Ureter (tissue), 1 donor: ENCODE results near the gene CHCHD1. TPM values are rescaled to one million over a fixed set of nuclear protein-coding genes. Genes with fewer than 3 reads are reported as not detected.
"Not testable (repeated sequence)": the region's sequence is repeated elsewhere in the genome, so short reads cannot be mapped to it uniquely, and the experiment has no call there.

Experiments
- DNase-seq: peaks from one replicate; pipeline ENCODE4 v3.0.0-alpha.2; 2020; ENCODE audit warnings: low spot score
- total RNA-seq: library from RNA; stranded (reverse); gene quantifications from one replicate; pipeline ENCODE4 v1.2.4, GENCODE V29; 2023
- donor health status: DM: yes; HTN: yes; CAD: no.

Gene CHCHD1
- total RNA-seq, 1 donor from 2014 or later, result 14.9 TPM

GRCh38 chr10:73791871-73792400 is 10.1 kb downstream of the CHCHD1 start:
- no peak for DNase-seq

- no peak for DNase-seq
These were observed 11.6 kb downstream of the CHCHD1 start for GRCh38 chr10:73793456-73793855.

DNA sequence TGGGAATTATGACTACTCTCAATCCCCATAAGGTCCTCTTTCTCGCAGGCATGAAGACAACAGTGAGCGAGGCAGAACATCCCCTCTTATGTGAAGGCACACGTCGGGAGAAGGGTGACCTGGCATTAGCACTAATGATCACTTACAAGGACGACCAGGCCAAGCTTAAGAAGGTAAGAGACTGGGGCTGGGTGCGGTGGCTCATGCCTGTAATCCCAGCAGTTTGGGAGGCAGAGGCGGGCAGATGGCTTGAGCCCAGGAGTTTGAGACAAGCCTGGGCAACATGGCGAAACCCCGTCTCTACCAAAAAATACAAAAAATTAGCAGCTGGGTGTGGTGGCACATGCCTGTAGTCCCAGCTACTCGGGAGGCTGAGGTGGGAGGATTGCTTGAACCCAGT is 13.6 kb downstream of the CHCHD1 start:
- not testable (repeated sequence) for DNase-seq

DNA sequence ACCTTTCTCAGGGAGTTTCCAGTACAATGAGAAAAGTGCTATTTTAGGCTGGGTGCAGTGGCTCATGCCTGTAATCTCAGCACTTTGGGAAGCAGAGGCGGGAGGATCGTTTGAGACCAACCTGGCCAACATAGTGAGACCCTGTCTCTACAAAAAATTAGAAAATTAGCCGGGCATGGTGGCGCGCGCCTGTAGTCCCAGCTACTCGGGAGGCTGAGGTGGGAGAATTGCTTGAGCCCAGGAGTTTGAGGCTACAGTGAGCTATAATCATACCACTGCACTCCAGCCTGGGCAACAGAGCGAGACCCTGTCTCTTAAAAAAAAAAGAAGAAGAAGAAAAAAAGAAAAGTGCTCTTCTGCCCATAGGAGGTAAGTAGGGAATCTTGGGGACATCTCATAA is 14.2 kb downstream of the CHCHD1 start:
- not testable (repeated sequence) for DNase-seq

DNA sequence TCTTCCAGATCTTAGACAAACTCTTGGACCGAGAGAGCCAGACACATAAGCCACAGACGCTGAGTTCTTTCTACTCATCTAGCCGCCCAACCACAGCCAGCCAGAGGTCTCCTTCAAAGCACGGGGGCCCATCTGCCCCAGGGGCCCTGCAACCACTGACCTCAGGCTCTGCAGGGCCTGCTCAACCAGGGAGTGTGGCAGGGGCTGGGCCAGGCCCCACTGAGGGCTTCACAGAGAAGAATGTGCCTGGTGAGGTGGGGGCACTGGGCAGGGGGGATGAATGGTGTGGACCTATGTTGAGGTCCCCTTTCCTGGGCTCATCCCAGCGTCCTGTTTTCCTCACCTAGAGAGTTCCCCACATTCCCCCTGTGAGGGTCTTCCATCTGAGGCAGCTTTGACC is 14.9 kb downstream of the CHCHD1 start:
- DNase-seq, result no peak

- no peak for DNase-seq
These were observed 15.6 kb downstream of the CHCHD1 start for GRCh38 chr10:73797324-73798025.

GRCh38 chr10:73798087-73798486 is 16.2 kb downstream of the CHCHD1 start:
- DNase-seq, result no peak

DNA sequence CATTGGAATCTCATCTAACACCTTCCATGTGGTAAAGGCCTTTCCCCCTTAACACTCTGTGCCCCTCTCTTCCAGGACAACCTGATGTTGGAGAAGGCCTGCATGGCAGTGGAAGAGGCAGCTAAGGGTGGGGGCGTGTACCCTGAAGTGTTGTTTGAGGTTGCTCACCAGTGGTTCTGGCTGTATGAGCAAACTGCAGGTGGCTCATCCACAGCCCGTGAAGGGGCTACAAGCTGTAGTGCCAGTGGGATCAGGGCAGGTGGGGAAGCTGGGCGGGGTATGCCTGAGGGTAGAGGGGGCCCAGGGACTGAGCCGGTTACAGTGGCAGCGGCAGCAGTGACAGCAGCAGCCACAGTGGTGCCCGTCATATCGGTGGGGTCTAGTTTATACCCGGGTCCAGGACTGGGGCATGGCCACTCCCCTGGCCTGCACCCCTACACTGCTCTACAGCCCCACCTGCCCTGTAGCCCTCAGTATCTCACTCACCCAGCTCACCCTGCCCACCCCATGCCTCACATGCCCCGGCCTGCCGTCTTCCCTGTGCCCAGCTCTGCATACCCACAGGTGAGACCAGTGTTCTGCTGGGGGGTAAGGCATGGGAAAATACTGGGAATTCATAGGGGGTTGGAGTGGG is 17.2 kb downstream of the CHCHD1 start:
- no peak for DNase-seq

DNA sequence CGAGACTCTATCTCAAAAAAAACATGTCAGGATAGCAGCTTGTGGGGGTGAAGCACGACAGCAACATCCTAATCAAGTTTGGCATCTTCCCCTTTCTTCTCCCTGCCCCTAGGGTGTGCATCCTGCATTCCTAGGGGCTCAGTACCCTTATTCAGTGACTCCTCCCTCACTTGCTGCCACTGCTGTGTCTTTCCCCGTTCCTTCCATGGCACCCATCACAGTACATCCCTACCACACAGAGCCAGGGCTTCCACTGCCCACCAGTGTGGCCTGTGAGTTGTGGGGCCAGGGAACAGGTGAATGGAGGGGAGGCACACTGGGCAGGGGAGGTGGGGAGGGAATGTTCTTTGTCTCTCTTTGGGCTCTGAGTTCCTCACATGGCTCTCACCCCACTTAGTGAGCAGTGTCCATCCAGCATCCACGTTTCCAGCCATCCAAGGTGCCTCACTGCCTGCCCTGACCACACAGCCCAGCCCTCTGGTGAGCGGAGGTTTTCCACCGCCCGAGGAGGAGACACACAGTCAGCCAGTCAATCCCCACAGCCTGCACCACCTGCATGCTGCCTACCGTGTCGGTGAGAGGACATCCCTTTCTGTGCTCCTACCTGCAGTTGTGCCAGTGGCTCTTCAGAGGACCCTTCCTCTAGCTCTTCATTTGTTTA is 18.2 kb downstream of the CHCHD1 start:
- DNase-seq, result no peak

DNA sequence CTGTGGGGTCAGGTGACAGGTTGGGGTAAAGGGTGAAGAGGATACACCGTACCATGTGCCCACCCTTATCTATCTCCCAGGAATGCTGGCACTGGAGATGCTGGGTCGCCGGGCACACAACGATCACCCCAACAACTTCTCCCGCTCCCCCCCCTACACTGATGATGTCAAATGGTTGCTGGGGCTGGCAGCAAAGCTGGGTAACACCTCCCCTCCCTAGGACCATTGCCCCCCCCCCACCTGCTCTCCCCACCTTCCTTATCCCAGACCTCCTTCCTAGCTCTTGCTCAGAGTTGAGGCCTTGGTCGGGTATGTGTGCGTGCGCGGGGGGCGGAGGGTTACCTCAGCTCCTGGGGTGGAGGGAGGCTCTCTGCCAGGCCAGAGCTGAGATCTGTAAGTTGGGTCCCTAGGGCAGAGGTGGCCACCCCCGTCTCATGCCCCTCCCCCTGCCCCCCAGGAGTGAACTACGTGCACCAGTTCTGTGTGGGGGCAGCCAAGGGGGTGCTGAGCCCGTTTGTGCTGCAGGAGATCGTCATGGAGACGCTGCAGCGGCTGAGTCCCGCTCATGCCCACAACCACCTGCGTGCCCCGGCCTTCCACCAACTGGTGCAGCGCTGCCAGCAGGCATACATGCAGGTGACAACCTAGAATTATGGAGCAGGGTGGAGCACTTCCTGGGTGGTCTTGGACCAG is 18.9 kb downstream of the CHCHD1 start:
- DNase-seq, result no peak

DNA sequence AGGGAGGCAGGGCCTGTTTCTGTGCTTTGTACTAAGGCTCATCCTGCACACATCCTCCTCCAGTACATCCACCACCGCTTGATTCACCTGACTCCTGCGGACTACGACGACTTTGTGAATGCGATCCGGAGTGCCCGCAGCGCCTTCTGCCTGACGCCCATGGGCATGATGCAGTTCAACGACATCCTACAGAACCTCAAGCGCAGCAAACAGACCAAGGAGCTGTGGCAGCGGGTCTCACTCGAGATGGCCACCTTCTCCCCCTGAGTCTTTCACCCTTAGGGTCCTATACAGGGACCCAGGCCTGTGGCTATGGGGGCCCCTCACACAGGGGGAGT is 19.4 kb downstream of the CHCHD1 start:
- no peak for DNase-seq

DNA sequence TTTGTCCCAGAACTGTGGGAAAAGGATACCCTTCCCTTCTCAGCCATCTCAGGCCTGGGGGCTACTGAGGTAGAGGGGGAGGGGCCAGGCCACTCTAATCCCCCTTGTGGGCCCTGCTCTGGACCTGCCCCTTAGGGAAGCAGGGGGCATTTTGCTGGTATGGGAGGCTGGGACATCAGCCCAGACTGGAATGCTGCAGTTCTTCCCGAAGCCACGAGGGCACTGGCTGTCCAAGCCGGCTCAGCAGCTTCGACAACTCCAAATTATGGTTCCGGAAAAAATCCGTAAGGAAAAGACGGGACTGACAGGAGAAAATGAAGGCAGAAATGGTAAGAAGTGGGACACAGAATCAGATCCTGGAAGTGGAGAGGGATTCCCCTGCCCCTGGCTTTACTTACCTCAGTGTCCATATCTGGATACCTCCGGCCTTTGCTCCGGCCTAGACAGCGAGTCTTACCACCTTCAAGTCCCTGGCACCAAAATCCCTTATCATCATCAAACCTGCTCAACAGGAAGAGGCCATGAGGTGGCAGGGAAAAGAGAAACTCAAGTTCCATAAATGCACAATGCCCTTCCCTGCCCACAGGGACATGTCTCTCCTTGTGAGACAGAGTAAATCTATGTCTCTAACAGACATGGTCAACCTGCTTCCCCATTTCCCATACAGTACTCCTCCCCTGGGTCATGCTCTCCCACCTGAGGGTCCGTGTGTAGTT is 20.6 kb downstream of the CHCHD1 start:
- DNase-seq, result no peak

- DNase-seq, result no peak
These were observed 21.9 kb downstream of the CHCHD1 start for GRCh38 chr10:73803680-73804286.

DNA sequence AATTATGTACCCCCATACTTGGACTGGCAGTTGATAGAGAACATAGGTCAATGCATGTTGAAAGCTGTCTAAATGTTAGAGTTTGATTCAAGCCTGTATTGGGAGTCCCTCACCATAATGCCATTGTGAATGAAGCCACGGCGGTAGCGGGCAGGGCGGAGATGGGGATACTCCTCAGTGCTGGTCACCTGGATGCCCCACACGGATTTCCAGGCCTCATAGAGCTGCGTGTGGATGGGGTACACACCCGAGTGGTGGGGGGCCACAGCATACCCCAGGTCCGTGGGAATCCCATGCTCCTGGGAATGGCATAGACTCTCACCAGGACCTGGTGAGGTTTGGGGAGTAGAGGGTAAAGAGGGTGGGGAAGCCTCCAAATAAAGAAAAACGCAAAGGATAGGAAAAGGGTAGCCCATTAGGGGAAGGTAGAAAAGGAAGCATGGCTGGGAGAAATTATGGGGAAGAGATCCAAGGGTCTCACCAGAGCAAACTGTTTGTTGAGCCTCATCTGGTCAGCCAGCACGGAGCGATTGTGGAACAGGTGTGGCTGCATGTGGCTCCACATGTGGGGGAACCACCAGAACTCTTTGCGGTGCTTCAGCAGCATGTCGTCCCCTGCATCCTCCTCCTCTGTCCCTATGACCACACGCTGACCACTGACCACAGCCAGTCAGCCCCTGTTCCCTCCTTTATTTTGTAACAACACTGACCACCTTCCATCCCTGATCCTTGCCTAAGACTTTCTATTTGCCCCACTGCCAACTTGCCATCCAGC is 24.5 kb downstream of the CHCHD1 start:
- DNase-seq, result no peak

GRCh38 chr10:73807471-73807870 is 25.6 kb downstream of the CHCHD1 start:
- no peak for DNase-seq

- no peak for DNase-seq
These were observed 26.4 kb downstream of the CHCHD1 start for GRCh38 chr10:73808021-73808815.

DNA sequence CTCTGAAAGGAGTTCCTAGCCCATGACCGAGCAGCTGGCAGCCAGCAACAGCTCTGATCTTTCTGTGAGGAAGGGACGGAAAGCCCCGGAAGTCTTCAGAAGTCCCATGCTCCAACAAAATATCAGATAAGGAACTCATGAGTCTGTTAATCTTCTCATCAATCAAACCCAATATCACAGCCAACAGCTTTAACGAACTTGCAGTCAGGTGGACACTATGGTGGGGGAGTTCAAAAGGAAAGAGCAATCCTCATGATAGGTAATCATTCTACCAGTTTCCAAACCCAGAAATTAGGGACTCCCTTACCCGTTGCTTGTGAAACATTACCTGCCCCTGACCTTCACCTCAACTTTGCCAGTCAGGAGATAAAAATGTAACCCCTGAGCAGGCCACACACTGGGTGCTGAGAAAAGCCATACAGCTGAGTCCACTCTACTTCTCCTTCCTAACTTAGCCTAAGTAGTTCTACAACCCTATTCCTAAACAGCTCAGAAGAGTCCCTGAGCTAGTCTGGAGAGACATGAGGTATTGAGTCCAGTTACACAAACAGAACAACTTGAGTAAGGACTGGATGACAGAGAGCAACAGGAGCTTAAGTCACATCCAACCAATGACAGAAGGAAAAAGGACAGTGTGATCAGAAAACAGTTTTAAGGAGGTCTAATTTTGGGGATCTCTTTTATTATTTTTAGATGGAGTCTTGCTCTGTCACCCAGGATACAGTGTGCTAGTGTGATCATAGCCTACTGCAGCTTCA is 27.4 kb downstream of the CHCHD1 start:
- no peak for DNase-seq

DNA sequence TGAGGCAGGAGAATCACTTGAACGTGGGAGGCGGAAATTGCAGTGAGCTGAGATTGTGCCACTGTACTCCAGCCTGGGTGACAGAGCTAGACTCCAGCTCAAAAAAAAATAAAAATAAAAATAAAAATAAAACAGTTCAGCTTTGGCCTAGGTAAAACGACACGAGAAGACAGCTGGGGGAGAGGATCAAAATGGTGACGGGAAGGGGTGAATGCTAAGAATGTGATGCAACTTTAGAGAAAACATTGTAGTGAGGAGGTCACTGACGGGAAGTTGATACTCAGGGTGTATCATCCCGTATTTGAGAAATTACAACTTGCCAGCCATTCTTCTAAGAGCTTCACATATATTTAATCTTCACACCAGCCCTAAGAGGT is 28.5 kb downstream of the CHCHD1 start:
- DNase-seq, result no peak
